HEK293 (cell line): Measurements from ENCODE around the gene C12orf57.

Source experiments
- GFI1B ChIP-seq: fragments of 450-650 bp; formaldehyde crosslinking; IDR thresholded peaks from 2 replicates; pipeline ENCODE4 v1.5.1; 2016; ENCODE audit warnings: missing biosample characterization, missing genetic modification characterization
- GLIS1 ChIP-seq: fragments of 450-650 bp; formaldehyde crosslinking; IDR thresholded peaks from 2 replicates; pipeline ENCODE4 v1.5.1; 2016; ENCODE audit warnings: missing biosample characterization, missing genetic modification characterization
- HOXD13 ChIP-seq: sonication (generic); formaldehyde crosslinking; IDR thresholded peaks from 2 replicates; pipeline ENCODE4 v1.8.0; 2022; ENCODE audit warnings: missing genetic modification reagents, borderline replicate concordance
- KLF8 ChIP-seq: fragments of 450-650 bp; formaldehyde crosslinking; IDR thresholded peaks from 2 replicates; pipeline ENCODE4 v1.5.1; 2016; ENCODE audit warnings: missing biosample characterization, missing genetic modification characterization
- MZF1 ChIP-seq: fragments of 450-650 bp; formaldehyde crosslinking; IDR thresholded peaks from 2 replicates; pipeline ENCODE4 v1.5.1; 2017; ENCODE audit warnings: missing biosample characterization, missing genetic modification characterization, borderline replicate concordance
- SCRT2 ChIP-seq: fragments of 450-650 bp; formaldehyde crosslinking; IDR thresholded peaks from 2 replicates; pipeline ENCODE4 v1.5.1; 2016; ENCODE audit warnings: missing biosample characterization, missing genetic modification characterization
- ZFHX2 ChIP-seq: fragments of 450-650 bp; formaldehyde crosslinking; conservative IDR thresholded peaks from 2 replicates; pipeline ENCODE4 v1.5.1; 2016; ENCODE audit warnings: missing biosample characterization, missing genetic modification characterization
- ZFP69B ChIP-seq: fragments of 450-650 bp; formaldehyde crosslinking; IDR thresholded peaks from 2 replicates; pipeline ENCODE4 v1.5.1; 2016; ENCODE audit warnings: missing biosample characterization, missing genetic modification characterization
- ZNF132 ChIP-seq: fragments of 450-650 bp; formaldehyde crosslinking; IDR thresholded peaks from 2 replicates; pipeline ENCODE4 v1.5.1; 2017; ENCODE audit warnings: missing biosample characterization, missing genetic modification characterization, borderline replicate concordance
- ZNF157 ChIP-seq: fragments of 450-650 bp; formaldehyde crosslinking; IDR thresholded peaks from 2 replicates; pipeline ENCODE4 v1.5.1; 2016; ENCODE audit warnings: missing biosample characterization, missing genetic modification characterization
- ZNF174 ChIP-seq: fragments of 450-650 bp; formaldehyde crosslinking; IDR thresholded peaks from 2 replicates; pipeline ENCODE4 v1.5.0; 2017; ENCODE audit warnings: missing biosample characterization, mild to moderate bottlenecking, missing genetic modification characterization
- ZNF239 ChIP-seq: fragments of 450-650 bp; formaldehyde crosslinking; IDR thresholded peaks from 2 replicates; pipeline ENCODE4 v1.5.1; 2016; ENCODE audit warnings: missing biosample characterization, missing genetic modification characterization
- ZNF266 ChIP-seq: fragments of 450-650 bp; formaldehyde crosslinking; IDR thresholded peaks from 2 replicates; pipeline ENCODE4 v1.5.1; 2016; ENCODE audit warnings: missing biosample characterization, missing genetic modification characterization, low read depth
- ZNF473 ChIP-seq: fragments of 450-650 bp; formaldehyde crosslinking; IDR thresholded peaks from 2 replicates; pipeline ENCODE4 v1.5.1; 2017; ENCODE audit warnings: missing biosample characterization, missing genetic modification characterization
- ZNF514 ChIP-seq: fragments of 450-650 bp; formaldehyde crosslinking; IDR thresholded peaks from 2 replicates; pipeline ENCODE4 v1.5.1; 2016; ENCODE audit warnings: missing biosample characterization, missing genetic modification characterization
- ZNF529 ChIP-seq: fragments of 450-650 bp; formaldehyde crosslinking; IDR thresholded peaks from 2 replicates; pipeline ENCODE4 v1.5.1; 2017; ENCODE audit warnings: missing genetic modification characterization, missing biosample characterization; ENCODE audit not compliant: insufficient replicate concordance
- ZNF549 ChIP-seq: fragments of 450-650 bp; IDR thresholded peaks from 2 replicates; pipeline ENCODE4 v1.5.1; 2018; ENCODE audit warnings: missing biosample characterization, missing genetic modification characterization, mild to moderate bottlenecking, inconsistent platforms, moderate library complexity
- ZNF621 ChIP-seq: fragments of 450-650 bp; formaldehyde crosslinking; IDR thresholded peaks from 2 replicates; pipeline ENCODE4 v1.5.1; 2017; ENCODE audit warnings: missing biosample characterization, missing genetic modification characterization
- ZNF623 ChIP-seq: fragments of 450-650 bp; formaldehyde crosslinking; IDR thresholded peaks from 2 replicates; pipeline ENCODE4 v1.5.1; 2016; ENCODE audit warnings: missing biosample characterization, missing genetic modification characterization
- ZNF624 ChIP-seq: fragments of 450-650 bp; formaldehyde crosslinking; IDR thresholded peaks from 2 replicates; pipeline ENCODE4 v1.5.1; 2017; ENCODE audit warnings: missing biosample characterization, missing genetic modification characterization
- ZNF654 ChIP-seq: fragments of 450-650 bp; formaldehyde crosslinking; IDR thresholded peaks from 2 replicates; pipeline ENCODE4 v1.5.1; 2016; ENCODE audit warnings: low read depth, missing biosample characterization, missing genetic modification characterization
- ZNF658 ChIP-seq: fragments of 450-650 bp; formaldehyde crosslinking; IDR thresholded peaks from 2 replicates; pipeline ENCODE4; 2016; ENCODE audit warnings: missing biosample characterization, missing genetic modification characterization
- ZNF707 ChIP-seq: fragments of 450-650 bp; formaldehyde crosslinking; IDR thresholded peaks from 2 replicates; pipeline ENCODE4 v1.5.1; 2016; ENCODE audit warnings: missing biosample characterization, missing genetic modification characterization
- ZNF76 ChIP-seq: fragments of 450-650 bp; formaldehyde crosslinking; IDR thresholded peaks from 2 replicates; pipeline ENCODE4; 2016; ENCODE audit warnings: low read depth, missing biosample characterization, missing genetic modification characterization, borderline replicate concordance
- ZNF768 ChIP-seq: fragments of 450-650 bp; formaldehyde crosslinking; IDR thresholded peaks from 2 replicates; pipeline ENCODE4 v1.5.1; 2018; ENCODE audit warnings: missing biosample characterization, mild to moderate bottlenecking, missing genetic modification characterization
- ZNF776 ChIP-seq: fragments of 450-650 bp; formaldehyde crosslinking; IDR thresholded peaks from 2 replicates; pipeline ENCODE4 v1.5.0; 2017; ENCODE audit warnings: missing biosample characterization, missing genetic modification characterization, borderline replicate concordance
- ZNF830 ChIP-seq: fragments of 450-650 bp; IDR thresholded peaks from 2 replicates; pipeline ENCODE4 v1.5.0; 2018; ENCODE audit warnings: missing biosample characterization, missing genetic modification characterization, low read depth, mild to moderate bottlenecking, moderate library complexity
- ZSCAN16 ChIP-seq: fragments of 450-650 bp; formaldehyde crosslinking; IDR thresholded peaks from 2 replicates; pipeline ENCODE4 v1.5.1; 2016; ENCODE audit warnings: missing biosample characterization, missing genetic modification characterization
- TF ChIP-seq, protein P1 (sequence below): fragments of 450-650 bp; formaldehyde crosslinking; IDR thresholded peaks from 2 replicates; pipeline ENCODE4 v1.5.1; 2016; ENCODE audit warnings: missing biosample characterization, missing genetic modification characterization
- TF ChIP-seq, protein P2 (sequence below): fragments of 450-650 bp; formaldehyde crosslinking; IDR thresholded peaks from 2 replicates; pipeline ENCODE4 v1.5.1; 2016; ENCODE audit warnings: missing biosample characterization, missing genetic modification characterization
- TF ChIP-seq, protein P3 (sequence below): fragments of 450-650 bp; formaldehyde crosslinking; IDR thresholded peaks from 2 replicates; pipeline ENCODE4 v1.5.1; 2016; ENCODE audit warnings: missing biosample characterization, missing genetic modification characterization
- TF ChIP-seq, protein P4 (sequence below): fragments of 450-650 bp; formaldehyde crosslinking; IDR thresholded peaks from 2 replicates; pipeline ENCODE4 v1.5.1; 2016; ENCODE audit warnings: missing biosample characterization, missing genetic modification characterization

C12orf57 gene

DNA sequence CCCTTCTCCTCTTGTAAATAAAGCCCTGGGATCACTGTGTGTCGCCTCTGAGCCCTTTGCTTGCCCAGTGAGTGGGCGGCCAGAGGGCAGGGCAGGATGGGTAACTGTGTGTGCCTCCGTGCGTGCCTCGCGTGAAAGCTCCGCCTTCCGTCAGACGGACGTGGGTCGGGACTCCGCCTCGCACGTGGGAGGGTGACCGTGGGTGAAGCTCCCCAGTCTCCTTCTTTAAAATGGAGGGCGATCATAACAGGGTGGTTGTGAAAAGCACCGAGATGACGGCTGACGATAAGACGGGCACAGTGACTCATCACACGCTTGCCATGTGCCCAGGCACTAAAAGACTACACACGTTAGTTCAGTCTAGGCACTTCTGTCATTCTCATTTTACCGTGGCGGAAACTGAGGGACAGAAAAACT lies 17.5 kb downstream of the C12orf57 start (continued):
- TF ChIP-seq ZNF76 (peak; percentile 41; the same call in 1 of the 2 replicates), ZNF768 (tag by site-specific recombination) (no peak), ZNF174 (tag by site-specific recombination) (no peak), ZNF529 (tag by site-specific recombination) (no peak), GFI1B (tag by site-specific recombination) (no peak), ZNF239 (tag by site-specific recombination) (no peak), ZNF549 (no peak), KLF8 (tag by site-specific recombination) (no peak), HOXD13 (no peak), ZNF621 (tag by site-specific recombination) (no peak), GLIS1 (no peak), ZNF514 (tag by site-specific recombination) (no peak), ZNF830 (no peak), ZNF132 (tag by site-specific recombination) (no peak), ZNF157 (tag by site-specific recombination) (no peak), ZFHX2 (tag by site-specific recombination) (peak; percentile 99), ZNF707 (tag by site-specific recombination) (no peak), ZSCAN16 (tag by site-specific recombination) (no peak), MZF1 (tag by site-specific recombination) (no peak), ZFP69B (tag by site-specific recombination) (no peak; the same call in 1 of the 2 replicates), ZNF623 (tag by site-specific recombination) (no peak), ZNF624 (tag by site-specific recombination) (no peak), ZNF654 (no peak), ZNF776 (tag by site-specific recombination) (no peak), ZNF473 (tag by site-specific recombination) (no peak), SCRT2 (tag by site-specific recombination) (no peak), ZNF266 (no peak), ZNF658 (tag by site-specific recombination) (no peak)
- TF ChIP-seq, protein P1, sequence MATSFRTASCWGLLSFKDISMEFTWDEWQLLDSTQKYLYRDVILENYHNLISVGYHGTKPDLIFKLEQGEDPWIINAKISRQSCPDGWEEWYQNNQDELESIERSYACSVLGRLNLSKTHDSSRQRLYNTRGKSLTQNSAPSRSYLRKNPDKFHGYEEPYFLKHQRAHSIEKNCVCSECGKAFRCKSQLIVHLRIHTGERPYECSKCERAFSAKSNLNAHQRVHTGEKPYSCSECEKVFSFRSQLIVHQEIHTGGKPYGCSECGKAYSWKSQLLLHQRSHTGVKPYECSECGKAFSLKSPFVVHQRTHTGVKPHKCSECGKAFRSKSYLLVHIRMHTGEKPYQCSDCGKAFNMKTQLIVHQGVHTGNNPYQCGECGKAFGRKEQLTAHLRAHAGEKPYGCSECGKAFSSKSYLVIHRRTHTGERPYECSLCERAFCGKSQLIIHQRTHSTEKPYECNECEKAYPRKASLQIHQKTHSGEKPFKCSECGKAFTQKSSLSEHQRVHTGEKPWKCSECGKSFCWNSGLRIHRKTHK (tag by site-specific recombination): no peak
- TF ChIP-seq, protein P2, sequence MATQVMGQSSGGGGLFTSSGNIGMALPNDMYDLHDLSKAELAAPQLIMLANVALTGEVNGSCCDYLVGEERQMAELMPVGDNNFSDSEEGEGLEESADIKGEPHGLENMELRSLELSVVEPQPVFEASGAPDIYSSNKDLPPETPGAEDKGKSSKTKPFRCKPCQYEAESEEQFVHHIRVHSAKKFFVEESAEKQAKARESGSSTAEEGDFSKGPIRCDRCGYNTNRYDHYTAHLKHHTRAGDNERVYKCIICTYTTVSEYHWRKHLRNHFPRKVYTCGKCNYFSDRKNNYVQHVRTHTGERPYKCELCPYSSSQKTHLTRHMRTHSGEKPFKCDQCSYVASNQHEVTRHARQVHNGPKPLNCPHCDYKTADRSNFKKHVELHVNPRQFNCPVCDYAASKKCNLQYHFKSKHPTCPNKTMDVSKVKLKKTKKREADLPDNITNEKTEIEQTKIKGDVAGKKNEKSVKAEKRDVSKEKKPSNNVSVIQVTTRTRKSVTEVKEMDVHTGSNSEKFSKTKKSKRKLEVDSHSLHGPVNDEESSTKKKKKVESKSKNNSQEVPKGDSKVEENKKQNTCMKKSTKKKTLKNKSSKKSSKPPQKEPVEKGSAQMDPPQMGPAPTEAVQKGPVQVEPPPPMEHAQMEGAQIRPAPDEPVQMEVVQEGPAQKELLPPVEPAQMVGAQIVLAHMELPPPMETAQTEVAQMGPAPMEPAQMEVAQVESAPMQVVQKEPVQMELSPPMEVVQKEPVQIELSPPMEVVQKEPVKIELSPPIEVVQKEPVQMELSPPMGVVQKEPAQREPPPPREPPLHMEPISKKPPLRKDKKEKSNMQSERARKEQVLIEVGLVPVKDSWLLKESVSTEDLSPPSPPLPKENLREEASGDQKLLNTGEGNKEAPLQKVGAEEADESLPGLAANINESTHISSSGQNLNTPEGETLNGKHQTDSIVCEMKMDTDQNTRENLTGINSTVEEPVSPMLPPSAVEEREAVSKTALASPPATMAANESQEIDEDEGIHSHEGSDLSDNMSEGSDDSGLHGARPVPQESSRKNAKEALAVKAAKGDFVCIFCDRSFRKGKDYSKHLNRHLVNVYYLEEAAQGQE (tag by site-specific recombination): no peak
- TF ChIP-seq, protein P3, sequence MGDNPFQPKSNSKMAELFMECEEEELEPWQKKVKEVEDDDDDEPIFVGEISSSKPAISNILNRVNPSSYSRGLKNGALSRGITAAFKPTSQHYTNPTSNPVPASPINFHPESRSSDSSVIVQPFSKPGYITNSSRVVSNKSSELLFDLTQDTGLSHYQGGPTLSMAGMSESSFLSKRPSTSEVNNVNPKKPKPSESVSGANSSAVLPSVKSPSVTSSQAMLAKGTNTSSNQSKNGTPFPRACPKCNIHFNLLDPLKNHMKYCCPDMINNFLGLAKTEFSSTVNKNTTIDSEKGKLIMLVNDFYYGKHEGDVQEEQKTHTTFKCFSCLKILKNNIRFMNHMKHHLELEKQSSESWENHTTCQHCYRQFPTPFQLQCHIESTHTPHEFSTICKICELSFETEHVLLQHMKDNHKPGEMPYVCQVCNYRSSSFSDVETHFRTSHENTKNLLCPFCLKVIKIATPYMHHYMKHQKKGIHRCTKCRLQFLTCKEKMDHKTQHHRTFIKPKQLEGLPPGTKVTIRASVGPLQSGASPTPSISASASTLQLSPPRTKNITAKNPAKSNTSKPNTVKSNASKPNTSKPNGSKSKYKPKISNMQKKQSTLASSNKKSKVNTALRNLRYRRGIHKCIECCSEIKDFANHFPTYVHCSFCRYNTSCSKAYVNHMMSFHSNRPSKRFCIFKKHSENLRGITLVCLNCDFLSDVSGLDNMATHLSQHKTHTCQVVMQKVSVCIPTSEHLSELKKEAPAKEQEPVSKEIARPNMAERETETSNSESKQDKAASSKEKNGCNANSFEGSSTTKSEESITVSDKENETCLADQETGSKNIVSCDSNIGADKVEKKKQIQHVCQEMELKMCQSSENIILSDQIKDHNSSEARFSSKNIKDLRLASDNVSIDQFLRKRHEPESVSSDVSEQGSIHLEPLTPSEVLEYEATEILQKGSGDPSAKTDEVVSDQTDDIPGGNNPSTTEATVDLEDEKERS (tag by site-specific recombination): no peak
- TF ChIP-seq, protein P4, sequence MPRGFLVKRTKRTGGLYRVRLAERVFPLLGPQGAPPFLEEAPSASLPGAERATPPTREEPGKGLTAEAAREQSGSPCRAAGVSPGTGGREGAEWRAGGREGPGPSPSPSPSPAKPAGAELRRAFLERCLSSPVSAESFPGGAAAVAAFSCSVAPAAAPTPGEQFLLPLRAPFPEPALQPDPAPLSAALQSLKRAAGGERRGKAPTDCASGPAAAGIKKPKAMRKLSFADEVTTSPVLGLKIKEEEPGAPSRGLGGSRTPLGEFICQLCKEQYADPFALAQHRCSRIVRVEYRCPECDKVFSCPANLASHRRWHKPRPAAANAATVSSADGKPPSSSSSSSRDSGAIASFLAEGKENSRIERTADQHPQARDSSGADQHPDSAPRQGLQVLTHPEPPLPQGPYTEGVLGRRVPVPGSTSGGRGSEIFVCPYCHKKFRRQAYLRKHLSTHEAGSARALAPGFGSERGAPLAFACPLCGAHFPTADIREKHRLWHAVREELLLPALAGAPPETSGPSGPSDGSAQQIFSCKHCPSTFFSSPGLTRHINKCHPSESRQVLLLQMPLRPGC (tag by site-specific recombination): no peak
